Measurements from ENCODE around the gene GATA6.

GATA6 gene

GRCh38 chr18:22166069-22166950 lies 3.1 kb upstream of the GATA6 start:
- DNase-seq (ENCODE audit: extremely low read depth in 1 of 2, low read depth in 1 of 2), result no peak

GRCh38 chr18:22167091-22167470 lies 2.3 kb upstream of the GATA6 start:
- DNase-seq (ENCODE audit: extremely low read depth in 1 of 2, low read depth in 1 of 2), result no peak

GRCh38 chr18:22167471-22168241 lies 1.7 kb upstream of the GATA6 start:
- no peak for DNase-seq (ENCODE audit: extremely low read depth in 1 of 2, low read depth in 1 of 2)

- DNase-seq (ENCODE audit: extremely low read depth in 1 of 2, low read depth in 1 of 2), result no peak
Observed at GRCh38 chr18:22168360-22168921, 948 bp upstream of the GATA6 start.

GRCh38 chr18:22169889-22170420 lies 566 bp downstream of the GATA6 start:
- DNase-seq (ENCODE audit: extremely low read depth in 1 of 2, low read depth in 1 of 2), result no peak

GRCh38 chr18:22170421-22171257 lies 1.2 kb downstream of the GATA6 start:
- no peak for DNase-seq (ENCODE audit: extremely low read depth in 1 of 2, low read depth in 1 of 2)

- no peak for DNase-seq (ENCODE audit: extremely low read depth in 1 of 2, low read depth in 1 of 2)
Observed at GRCh38 chr18:22171258-22172119, 2.1 kb downstream of the GATA6 start.

GRCh38 chr18:22172120-22172582 lies 2.8 kb downstream of the GATA6 start:
- DNase-seq (ENCODE audit: extremely low read depth in 1 of 2, low read depth in 1 of 2), result no peak

- DNase-seq (ENCODE audit: extremely low read depth in 1 of 2, low read depth in 1 of 2), result no peak
Observed at GRCh38 chr18:22172594-22173049, 3.2 kb downstream of the GATA6 start.

GRCh38 chr18:22173221-22173927 lies 4.0 kb downstream of the GATA6 start:
- no peak for DNase-seq (ENCODE audit: extremely low read depth in 1 of 2, low read depth in 1 of 2)

- no peak for DNase-seq (ENCODE audit: extremely low read depth in 1 of 2, low read depth in 1 of 2)
Observed at GRCh38 chr18:22173928-22174301, 4.5 kb downstream of the GATA6 start.

- no peak for DNase-seq (ENCODE audit: extremely low read depth in 1 of 2, low read depth in 1 of 2)
Observed at GRCh38 chr18:22174341-22175145, 5.2 kb downstream of the GATA6 start.

GRCh38 chr18:22175346-22175745 lies 6.0 kb downstream of the GATA6 start:
- DNase-seq (ENCODE audit: extremely low read depth in 1 of 2, low read depth in 1 of 2), result no peak

- no peak for DNase-seq (ENCODE audit: extremely low read depth in 1 of 2, low read depth in 1 of 2)
Observed at GRCh38 chr18:22176420-22177326, 7.3 kb downstream of the GATA6 start.

GRCh38 chr18:22177327-22177871 lies 8.0 kb downstream of the GATA6 start:
- DNase-seq (ENCODE audit: extremely low read depth in 1 of 2, low read depth in 1 of 2), result no peak

GRCh38 chr18:22179174-22179573 lies 9.8 kb downstream of the GATA6 start:
- no peak for DNase-seq (ENCODE audit: extremely low read depth in 1 of 2, low read depth in 1 of 2)

- DNase-seq (ENCODE audit: extremely low read depth in 1 of 2, low read depth in 1 of 2), result no peak
Observed at GRCh38 chr18:22179631-22180030, 10.2 kb downstream of the GATA6 start.
